IMR-90 (cell line): ENCODE data around the gene DUSP16. TPM values are rescaled to one million over a fixed set of nuclear protein-coding genes. Genes with fewer than 3 reads are reported as not detected.
A peak's percentile ranks its signal among the peaks of the same experiment; 100 is the strongest.

Experiments
- ATAC-seq: fragments of 200-7000 bp; cut with Tn5 transposase; 2 replicates; pipeline ENCODE4 v1.9.1; 2020; ENCODE audit warnings: low read depth, mild to moderate bottlenecking, moderate library complexity
- BruUV-seq: library from RNA; stranded (reverse); fragments of 400-500 nt; replicated peaks from 2 replicates; lab custom pipeline; 2021; lab: Mats Ljungman, UMichigan
- CTCF ChIA-PET: fragments of 300-600 bp; formaldehyde crosslinking; extraction: SDS; loops from one replicate; lab custom pipeline; 2021; ENCODE audit warnings: antibody characterized with exemption; lab: Yijun Ruan, JAX
- POLR2A ChIA-PET: fragments of 300-600 bp; sonication (Branson Sonifier 250); formaldehyde crosslinking; loops from one replicate; lab custom pipeline; 2022; ENCODE audit warnings: antibody characterized with exemption; ENCODE audit not compliant: unreplicated experiment; lab: Charles Lee
- DNase-seq: peaks from one replicate; pipeline ENCODE4 v3.0.0; 2013
- H2AFZ ChIP-seq: replicated peaks from 2 replicates; pipeline ENCODE3; 2013; ENCODE audit warnings: low read length, mild to moderate bottlenecking; ENCODE audit not compliant: poor library complexity
- H2AK5ac ChIP-seq: 2 replicates; pipeline ENCODE4 v1.6.1; 2013; ENCODE audit warnings: low read depth, low read length, inconsistent platforms
- H2AK9ac ChIP-seq: replicated peaks from 2 replicates; pipeline ENCODE3; 2013; ENCODE audit warnings: mild to moderate bottlenecking, low read depth, low read length, moderate library complexity; ENCODE audit not compliant: poor library complexity
- H2BK120ac ChIP-seq: 2 replicates; pipeline ENCODE4 v1.6.1; 2013; ENCODE audit warnings: low read depth, low read length, inconsistent platforms
- H2BK15ac ChIP-seq: 3 replicates; pipeline ENCODE4 v1.6.1; 2013; ENCODE audit warnings: low read depth, low read length, inconsistent platforms
- H2BK20ac ChIP-seq: 2 replicates; pipeline ENCODE4 v1.6.1; 2013; ENCODE audit warnings: low read depth, mild to moderate bottlenecking, inconsistent platforms, low read length, moderate library complexity
- H2BK5ac ChIP-seq: 2 replicates; pipeline ENCODE4 v1.6.1; 2013; ENCODE audit warnings: mild to moderate bottlenecking, low read depth, low read length, inconsistent platforms; ENCODE audit not compliant: poor library complexity, severe bottlenecking
- H3K14ac ChIP-seq: replicated peaks from 2 replicates; pipeline ENCODE4 v1.6.1; 2013; ENCODE audit warnings: low read depth, low read length, inconsistent platforms
- H3K18ac ChIP-seq: 2 replicates; pipeline ENCODE4 v1.6.1; 2013; ENCODE audit warnings: low read depth, low read length, control low read depth
- H3K23ac ChIP-seq: 2 replicates; pipeline ENCODE4 v1.6.1; 2013; ENCODE audit warnings: low read depth, low read length, inconsistent platforms
- H3K27ac ChIP-seq: 2 replicates; pipeline ENCODE4 v1.5.1; 2013; ENCODE audit warnings: mild to moderate bottlenecking, control low read depth, low read length; ENCODE audit not compliant: insufficient read depth
- H3K27me3 ChIP-seq: 2 replicates; pipeline ENCODE4 v1.6.1; 2013; ENCODE audit warnings: low read length; ENCODE audit not compliant: control insufficient read depth, insufficient read depth
- H3K36me3 ChIP-seq: 2 replicates; pipeline ENCODE4 v1.6.1; 2013; ENCODE audit warnings: low read length, mixed read lengths; ENCODE audit not compliant: control insufficient read depth, insufficient read depth
- H3K4ac ChIP-seq: 2 replicates; pipeline ENCODE4 v1.6.1; 2013; ENCODE audit warnings: low read depth, low read length, inconsistent platforms
- H3K4me1 ChIP-seq: 2 replicates; pipeline ENCODE4 v1.6.1; 2013; ENCODE audit warnings: low read length, mixed read lengths; ENCODE audit not compliant: control insufficient read depth, insufficient read depth
- H3K4me2 ChIP-seq: 2 replicates; pipeline ENCODE4 v1.6.1; 2013; ENCODE audit warnings: low read depth, mild to moderate bottlenecking, control low read depth, low read length, moderate library complexity
- H3K4me3 ChIP-seq: 2 replicates; pipeline ENCODE4 v1.5.1; 2013; ENCODE audit warnings: low read depth, mild to moderate bottlenecking, control low read depth, low read length, moderate library complexity; ENCODE audit not compliant: insufficient read depth
- H3K56ac ChIP-seq: 2 replicates; pipeline ENCODE4 v1.6.1; 2013; ENCODE audit warnings: low read length, inconsistent platforms; ENCODE audit not compliant: insufficient read depth; ENCODE audit errors: extremely low read depth
- H3K79me1 ChIP-seq, 2 experiments: 2 replicates each; pipeline ENCODE4 v1.6.1; 2013; ENCODE audit warnings: low read length in 2 of 2, inconsistent platforms in 1 of 2, low read depth in 1 of 2
- H3K9ac ChIP-seq: 2 replicates; pipeline ENCODE4 v1.6.1; 2013; ENCODE audit warnings: low read depth, low read length, control low read depth
- H3K9me1 ChIP-seq: 2 replicates; pipeline ENCODE4 v1.6.1; 2013; ENCODE audit warnings: low read length, inconsistent platforms; ENCODE audit not compliant: insufficient read depth
- H3K9me3 ChIP-seq: 2 replicates; pipeline ENCODE4 v1.6.1; 2013; ENCODE audit warnings: low read length; ENCODE audit not compliant: control insufficient read depth, insufficient read depth
- H4K20me1 ChIP-seq: 2 replicates; pipeline ENCODE4 v1.6.1; 2013; ENCODE audit warnings: low read length, inconsistent platforms; ENCODE audit not compliant: insufficient read depth
- H4K5ac ChIP-seq: 2 replicates; pipeline ENCODE4 v1.6.1; 2013; ENCODE audit warnings: mild to moderate bottlenecking, low read depth, low read length, control low read depth
- H4K8ac ChIP-seq, 2 experiments: 2 replicates each; pipeline ENCODE4 v1.6.1; 2013; ENCODE audit warnings: low read depth in 2 of 2, low read length in 2 of 2, control low read depth in 1 of 2, inconsistent platforms in 1 of 2
- H4K91ac ChIP-seq: 2 replicates; pipeline ENCODE4 v1.6.1; 2013; ENCODE audit warnings: low read depth, low read length, inconsistent platforms; ENCODE audit not compliant: insufficient read depth
- BHLHE40 ChIP-seq: fragments of 150-350 bp; IDR thresholded peaks from 2 replicates; pipeline ENCODE4 v1.6.1; 2016; ENCODE audit warnings: mild to moderate bottlenecking, low read depth, low read length
- CEBPB ChIP-seq: IDR thresholded peaks from 2 replicates; pipeline ENCODE4 v1.6.1; 2012; ENCODE audit warnings: low read depth, low read length, improper control_type of control experiment
- CHD1 ChIP-seq: IDR thresholded peaks from 2 replicates; pipeline ENCODE4 v1.6.1; 2012; ENCODE audit warnings: low read depth, low read length, improper control_type of control experiment
- FOS ChIP-seq: fragments of 150-350 bp; IDR thresholded peaks from 2 replicates; pipeline ENCODE4 v1.6.1; 2016; ENCODE audit warnings: low read depth, low read length
- MAFK ChIP-seq: IDR thresholded peaks from 2 replicates; pipeline ENCODE4 v1.6.1; 2012; ENCODE audit warnings: low read depth, low read length, improper control_type of control experiment
- MAZ ChIP-seq: IDR thresholded peaks from 2 replicates; pipeline ENCODE4 v1.6.1; 2012; ENCODE audit warnings: low read depth, mild to moderate bottlenecking, low read length, improper control_type of control experiment, moderate library complexity, borderline replicate concordance
- MXI1 ChIP-seq: IDR thresholded peaks from 2 replicates; pipeline ENCODE4 v1.6.1; 2012; ENCODE audit warnings: low read depth, mild to moderate bottlenecking, low read length, moderate library complexity, borderline replicate concordance
- NFE2L2 ChIP-seq: fragments of 150-350 bp; IDR thresholded peaks from 2 replicates; pipeline ENCODE4 v1.6.1; 2016; ENCODE audit warnings: low read depth, mild to moderate bottlenecking, low read length
- POLR2A ChIP-seq: IDR thresholded peaks from 2 replicates; pipeline ENCODE4 v1.6.1; 2012; ENCODE audit warnings: mild to moderate bottlenecking, low read depth, low read length
- RAD21 ChIP-seq: IDR thresholded peaks from 2 replicates; pipeline ENCODE4 v1.6.1; 2012; ENCODE audit warnings: low read length, improper control_type of control experiment
- RCOR1 ChIP-seq: IDR thresholded peaks from 2 replicates; pipeline ENCODE4 v1.6.1; 2012; ENCODE audit warnings: mild to moderate bottlenecking, low read length, improper control_type of control experiment; ENCODE audit not compliant: insufficient replicate concordance
- RFX5 ChIP-seq: IDR thresholded peaks from 2 replicates; pipeline ENCODE4 v1.8.0; 2012; ENCODE audit warnings: low read depth, mild to moderate bottlenecking, low read length, moderate library complexity
- SMC3 ChIP-seq: fragments of 150-350 bp; IDR thresholded peaks from 2 replicates; pipeline ENCODE4 v1.6.1; 2016; ENCODE audit warnings: low read depth, mild to moderate bottlenecking, antibody characterized with exemption, low read length, moderate library complexity
- WGBS, 2 experiments: methylation state at CpG; one replicate each; pipeline versions ENCODE4 v1.1.5 to v1.1.7; 2013; ENCODE audit warnings: missing lambda C conversion rate in 2 of 2; ENCODE audit not compliant: insufficient read length in 1 of 2; ENCODE audit errors: extremely low coverage in 2 of 2; 5-methylcytosine and 5-hydroxymethylcytosine counted together
- dilution Hi-C: fragments of 300-500 bp; cut with HindIII; formaldehyde crosslinking; loops from one replicate; pipeline ENCODE4 v1.14.3; 2018; ENCODE audit warnings: low sequenced_read_pairs; ENCODE audit not compliant: unreplicated experiment
- in situ Hi-C: fragments of 300-500 bp; cut with MboI; formaldehyde crosslinking; loops from 3 replicates; pipeline ENCODE4 v1.14.3; 2019; ENCODE audit warnings: low sequenced_read_pairs, inconsistent platforms, mixed read lengths
- intact Hi-C: fragments of 100-400 bp; cut with micrococcal nuclease; formaldehyde crosslinking; loops from 2 replicates; pipeline ENCODE4 v1.10.0; 2022
- polyA plus RNA-seq, 3 experiments: library from polyadenylated mRNA; depleted of rRNA; stranded (reverse); fragments of >200 nt; gene quantifications; 2 replicates each; pipeline ENCODE4 v1.2.3, GENCODE V29; 2012; ENCODE audit warnings: low replicate concordance in 1 of 3
- total RNA-seq: library from RNA; depleted of rRNA; stranded (reverse); fragments of >200 nt; gene quantifications from 2 replicates; pipeline ENCODE4 v1.2.3, GENCODE V29; 2012
- TF ChIP-seq, protein P1 (sequence below): fragments of 150-350 bp; IDR thresholded peaks from 2 replicates; pipeline ENCODE4 v1.6.1; 2016; ENCODE audit warnings: low read depth, mild to moderate bottlenecking, low read length, moderate library complexity, borderline replicate concordance
- TF ChIP-seq, protein P2 (sequence below): conservative IDR thresholded peaks from 2 replicates; pipeline ENCODE4 v1.5.1; 2012; ENCODE audit warnings: mild to moderate bottlenecking, low read depth, low read length, improper control_type of control experiment

The DUSP16 gene
- total and polyA plus RNA-seq, 2 of the 4 experiments (the other 2 are of a cell fraction), result 4.7 to 10.0 TPM

DNA sequence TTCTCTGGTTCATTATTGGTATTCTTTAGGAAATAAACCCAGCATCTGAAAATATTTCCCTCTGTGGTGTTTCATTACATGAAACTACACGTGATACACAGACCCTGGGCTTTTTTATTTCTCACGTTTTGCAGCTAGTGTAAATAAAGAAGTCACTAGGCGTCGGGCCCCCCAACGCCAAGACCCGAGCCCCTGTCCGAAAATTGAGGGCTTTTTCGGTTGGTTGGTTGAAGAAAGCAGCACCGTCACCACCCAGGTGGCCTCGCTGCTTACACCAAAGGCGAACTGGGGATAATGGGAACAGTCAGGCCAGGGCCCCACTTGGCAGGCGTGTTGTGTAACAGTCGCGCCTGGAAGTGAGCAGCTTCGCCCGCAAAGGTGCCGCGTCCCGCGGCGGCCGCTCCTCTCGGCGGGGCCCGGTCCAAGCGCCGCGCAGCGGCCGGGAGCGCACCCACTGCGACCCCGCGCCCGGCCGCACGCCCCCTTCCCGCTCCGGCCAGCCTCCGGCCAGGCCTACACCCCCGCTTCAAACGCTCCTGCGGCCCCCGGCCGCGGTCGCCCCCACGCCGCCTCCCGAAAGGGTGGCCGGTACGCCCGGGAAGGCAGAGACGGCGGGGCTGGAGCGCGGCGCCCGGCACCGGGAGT is 1.2 kb downstream of the DUSP16 start:
- Histone ChIP-seq H3K9me1 (no peaks in the 10 kb centered on the region), H4K8ac (peak overlapping the region; percentile 35 to 70; a peak in 1 of 4 replicates), H3K4ac (peak overlapping the region; percentile 69), H4K20me1 (peaks cover 7% of the 10 kb centered on the region; the same call in 1 of the 2 replicates), H3K36me3 (no peaks in the 10 kb centered on the region), H3K14ac (peak overlapping the region; percentile 85), H4K5ac (peak overlapping the region; percentile 67), H2AK5ac (peak overlapping the region; percentile 35), H2AFZ (peak overlapping the region; percentile 93), H2BK20ac (no peak overlapping the region), H3K18ac (peak overlapping the region; percentile 69), H2BK5ac (peak overlapping the region; percentile 87), H3K9me3 (no peaks in the 10 kb centered on the region), H3K27ac (peak overlapping the region; percentile 100), H3K4me2 (peak overlapping the region; percentile 94), H3K9ac (peak overlapping the region; percentile 97), H3K27me3 (no peaks in the 10 kb centered on the region), H3K4me3 (peak overlapping the region; percentile 99), H2BK15ac (peak overlapping the region; percentile 74; the same call in 1 of the 3 replicates), H3K79me1 (peaks cover 8 to 31% of the 10 kb centered on the region in 2 experiments), H2AK9ac (peak overlapping the region; percentile 88), H3K56ac (peak overlapping the region; percentile 72), H3K23ac (peak overlapping the region; percentile 68), H3K4me1 (peaks cover 2% of the 10 kb centered on the region; the same call in 1 of the 2 replicates), H4K91ac (peak overlapping the region; percentile 45), H2BK120ac (peak overlapping the region; percentile 42; the same call in 1 of the 2 replicates)
- ATAC-seq (peak; percentile 22), DNase-seq (peak; percentile 46)
- dilution Hi-C loops, result no loop called here
- BruUV-seq, result no TSS peak
- WGBS, 2 experiments, result 0% methylated on average over 26 of the region's 60 CpGs; no CpG with 5 or more reads in 1 of the 2 experiments
- CTCF ChIA-PET, result interaction anchor here (0.6 to 0.7 kb wide), 2 partner anchors 185 to 1999 kb away, joined by 4 to 5 read pairs; no protein-coding TSS in a partner anchor
- intact Hi-C loops, result loop anchor here (5.0 kb wide), 3 partner anchors 51 to 96 kb away; partner anchors contain the start of gene CREBL2
- in situ Hi-C loops, result loop anchor here (10.0 kb wide), 1 partner anchor 167 kb away; no protein-coding TSS in a partner anchor
- POLR2A ChIA-PET, result no interaction called here
- TF ChIP-seq RFX5 (no peak), BHLHE40 (no peak), CHD1 (no peak), MAFK (no peak), MAZ (no peak; the same call in 1 of the 2 replicates), CEBPB (peak; percentile 81), RCOR1 (no peak), SMC3 (no peak), RAD21 (0 out of 2 replicates have a peak, but pooled peaks have one; percentile 13), POLR2A (peak; percentile 60; the same call in 1 of the 2 replicates), FOS (no peak), NFE2L2 (no peak), MXI1 (0 out of 2 replicates have a peak, but pooled peaks have one; percentile 23)
- TF ChIP-seq, protein P1, sequence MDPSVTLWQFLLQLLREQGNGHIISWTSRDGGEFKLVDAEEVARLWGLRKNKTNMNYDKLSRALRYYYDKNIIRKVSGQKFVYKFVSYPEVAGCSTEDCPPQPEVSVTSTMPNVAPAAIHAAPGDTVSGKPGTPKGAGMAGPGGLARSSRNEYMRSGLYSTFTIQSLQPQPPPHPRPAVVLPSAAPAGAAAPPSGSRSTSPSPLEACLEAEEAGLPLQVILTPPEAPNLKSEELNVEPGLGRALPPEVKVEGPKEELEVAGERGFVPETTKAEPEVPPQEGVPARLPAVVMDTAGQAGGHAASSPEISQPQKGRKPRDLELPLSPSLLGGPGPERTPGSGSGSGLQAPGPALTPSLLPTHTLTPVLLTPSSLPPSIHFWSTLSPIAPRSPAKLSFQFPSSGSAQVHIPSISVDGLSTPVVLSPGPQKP, result no peak
- TF ChIP-seq, protein P2, sequence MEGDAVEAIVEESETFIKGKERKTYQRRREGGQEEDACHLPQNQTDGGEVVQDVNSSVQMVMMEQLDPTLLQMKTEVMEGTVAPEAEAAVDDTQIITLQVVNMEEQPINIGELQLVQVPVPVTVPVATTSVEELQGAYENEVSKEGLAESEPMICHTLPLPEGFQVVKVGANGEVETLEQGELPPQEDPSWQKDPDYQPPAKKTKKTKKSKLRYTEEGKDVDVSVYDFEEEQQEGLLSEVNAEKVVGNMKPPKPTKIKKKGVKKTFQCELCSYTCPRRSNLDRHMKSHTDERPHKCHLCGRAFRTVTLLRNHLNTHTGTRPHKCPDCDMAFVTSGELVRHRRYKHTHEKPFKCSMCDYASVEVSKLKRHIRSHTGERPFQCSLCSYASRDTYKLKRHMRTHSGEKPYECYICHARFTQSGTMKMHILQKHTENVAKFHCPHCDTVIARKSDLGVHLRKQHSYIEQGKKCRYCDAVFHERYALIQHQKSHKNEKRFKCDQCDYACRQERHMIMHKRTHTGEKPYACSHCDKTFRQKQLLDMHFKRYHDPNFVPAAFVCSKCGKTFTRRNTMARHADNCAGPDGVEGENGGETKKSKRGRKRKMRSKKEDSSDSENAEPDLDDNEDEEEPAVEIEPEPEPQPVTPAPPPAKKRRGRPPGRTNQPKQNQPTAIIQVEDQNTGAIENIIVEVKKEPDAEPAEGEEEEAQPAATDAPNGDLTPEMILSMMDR, result 0 out of 2 replicates have a peak, but pooled peaks have one; percentile 1
